Brain microvascular endothelial cell (primary cell): Measurements from ENCODE around the gene SORBS1.

Experiments used
- DNase-seq: peaks from one replicate; pipeline ENCODE4 v3.0.0-alpha.2; 2020
- H3K27ac ChIP-seq: fragments of 250-450 bp; sonication (Bioruptor Pico); 2 replicates; pipeline ENCODE4 v1.5.1; 2020; ENCODE audit warnings: mild to moderate bottlenecking, moderate library complexity
- H3K27me3 ChIP-seq: fragments of 250-450 bp; sonication (Bioruptor Pico); replicated peaks from 2 replicates; pipeline ENCODE4 v1.5.1; 2020; ENCODE audit warnings: mild to moderate bottlenecking
- H3K36me3 ChIP-seq: fragments of 250-450 bp; sonication (Bioruptor Pico); replicated peaks from 2 replicates; pipeline ENCODE4 v1.5.1; 2020; ENCODE audit warnings: mild to moderate bottlenecking
- H3K4me3 ChIP-seq: 2 replicates; pipeline ENCODE4 v1.5.1; 2011; ENCODE audit warnings: low read depth, mild to moderate bottlenecking, control low read depth, low read length, moderate library complexity
- CTCF ChIP-seq: IDR thresholded peaks from 2 replicates; pipeline ENCODE4 v1.5.1; 2011; ENCODE audit warnings: low read depth, mild to moderate bottlenecking, moderate library complexity, low read length, control low read depth, inconsistent platforms; ENCODE audit errors: missing control alignments
- in situ Hi-C: cut with HindIII; loops from 2 replicates; pipeline ENCODE4 v1.10.0; 2017; ENCODE audit warnings: low sequenced_read_pairs, low pct_ligation_motif_present

The SORBS1 gene

GRCh38 chr10:95275726-95276366, 285.3 kb downstream of the SORBS1 start:
- H3K27ac ChIP-seq, result peak overlapping the region; percentile 80
- H3K4me3 ChIP-seq, result no peak overlapping the region
- in situ Hi-C loops, result no loop called here
- no peak for TF ChIP-seq CTCF
- no peaks in the 10 kb centered on the region for H3K27me3 ChIP-seq
- no peaks in the 10 kb centered on the region for H3K36me3 ChIP-seq
- DNase-seq, result peak; percentile 91

- Histone ChIP-seq H3K36me3 (no peaks in the 10 kb centered on the region), H3K27me3 (no peaks in the 10 kb centered on the region), H3K27ac (peak overlapping the region; percentile 82), H3K4me3 (peak overlapping the region; percentile 15)
- in situ Hi-C loops, result no loop called here
- peak; percentile 82 for DNase-seq
- TF ChIP-seq CTCF, result no peak
Measured at GRCh38 chr10:95273393-95274312, 287.5 kb downstream of the SORBS1 start.

- in situ Hi-C loops, result no loop called here
- peaks cover 10% of the 10 kb centered on the region for H3K36me3 ChIP-seq
Measured at GRCh38 chr10:95268438-95268837, 292.7 kb downstream of the SORBS1 start.

GRCh38 chr10:95267251-95267650, 293.9 kb downstream of the SORBS1 start:
- peaks cover 12% of the 10 kb centered on the region for H3K36me3 ChIP-seq
- no peaks in the 10 kb centered on the region for H3K27me3 ChIP-seq
- in situ Hi-C loops, result no loop called here
- no peak for TF ChIP-seq CTCF
- no peak overlapping the region for H3K4me3 ChIP-seq
- H3K27ac ChIP-seq, result peak overlapping the region; percentile 85
- DNase-seq, result no peak

More at GRCh38 chr10:95268438-95268837, 292.7 kb downstream of the SORBS1 start:
- Histone ChIP-seq H3K27me3 (no peaks in the 10 kb centered on the region), H3K4me3 (no peak overlapping the region), H3K27ac (peak overlapping the region; percentile 85)
- TF ChIP-seq CTCF, result no peak
- DNase-seq, result peak; percentile 79

- H3K4me3 ChIP-seq, result no peak overlapping the region
- peak overlapping the region; percentile 85 for H3K27ac ChIP-seq
- in situ Hi-C loops, result no loop called here
- peaks cover 14% of the 10 kb centered on the region for H3K36me3 ChIP-seq
- no peak for TF ChIP-seq CTCF
- H3K27me3 ChIP-seq, result no peaks in the 10 kb centered on the region
- DNase-seq, result peak; percentile 83
Measured at GRCh38 chr10:95266674-95267095, 294.5 kb downstream of the SORBS1 start.
